HEK293T (cell line): ENCODE data around the gene ARX.

Experiments used
- CTCF ChIA-PET: fragments of 350-600 bp; formaldehyde crosslinking; extraction: SDS; loops from one replicate; lab custom pipeline; 2021; ENCODE audit warnings: antibody characterized with exemption, inconsistent platforms; lab: Yijun Ruan, JAX
- POLR2A ChIA-PET: fragments of 350-600 bp; formaldehyde crosslinking; extraction: SDS; loops from one replicate; lab custom pipeline; 2020; ENCODE audit warnings: antibody characterized with exemption, inconsistent platforms; lab: Yijun Ruan, JAX
- DNase-seq: peaks from one replicate; pipeline ENCODE4 v3.0.0; 2012; ENCODE audit warnings: mixed read lengths; ENCODE audit errors: extremely low spot score
- ARNT ChIP-seq: fragments of 450-650 bp; IDR thresholded peaks from 2 replicates; pipeline ENCODE4 v1.6.1; 2017; ENCODE audit warnings: mild to moderate bottlenecking
- BHLHE40 ChIP-seq: fragments of 450-650 bp; IDR thresholded peaks from 2 replicates; pipeline ENCODE4 v1.6.1; 2016; ENCODE audit warnings: mild to moderate bottlenecking, moderate library complexity, borderline replicate concordance
- CTBP1 ChIP-seq: fragments of 450-650 bp; IDR thresholded peaks from 2 replicates; pipeline ENCODE4 v1.6.1; 2016; ENCODE audit warnings: borderline replicate concordance
- ELF4 ChIP-seq: fragments of 450-650 bp; IDR thresholded peaks from 2 replicates; pipeline ENCODE4 v1.6.1; 2017; ENCODE audit warnings: antibody characterized with exemption
- FOXA1 ChIP-seq: fragments of 450-650 bp; IDR thresholded peaks from 2 replicates; pipeline ENCODE4 v1.6.1; 2016; ENCODE audit warnings: mild to moderate bottlenecking
- FOXK2 ChIP-seq: fragments of 450-650 bp; IDR thresholded peaks from 2 replicates; pipeline ENCODE4 v1.6.1; 2016; ENCODE audit warnings: mild to moderate bottlenecking
- FOXM1 ChIP-seq: fragments of 450-650 bp; IDR thresholded peaks from 2 replicates; pipeline ENCODE4 v1.6.1; 2017; ENCODE audit warnings: mild to moderate bottlenecking, borderline replicate concordance
- HDGF ChIP-seq: fragments of 450-650 bp; IDR thresholded peaks from 2 replicates; pipeline ENCODE4 v1.6.1; 2017; ENCODE audit warnings: antibody characterized with exemption, borderline replicate concordance
- L3MBTL2 ChIP-seq: fragments of 450-650 bp; conservative IDR thresholded peaks from 2 replicates; pipeline ENCODE4 v1.6.1; 2016; ENCODE audit warnings: mild to moderate bottlenecking
- LEF1 ChIP-seq: fragments of 450-650 bp; IDR thresholded peaks from 2 replicates; pipeline ENCODE4 v1.6.1; 2017; ENCODE audit warnings: mild to moderate bottlenecking, borderline replicate concordance
- NFRKB ChIP-seq: fragments of 450-650 bp; IDR thresholded peaks from 2 replicates; pipeline ENCODE4 v1.6.1; 2016; ENCODE audit warnings: mild to moderate bottlenecking, moderate library complexity
- SP1 ChIP-seq: fragments of 450-650 bp; IDR thresholded peaks from 2 replicates; pipeline ENCODE4 v1.6.1; 2017
- SUZ12 ChIP-seq: fragments of 450-650 bp; IDR thresholded peaks from 2 replicates; pipeline ENCODE4 v1.6.1; 2016; ENCODE audit warnings: mild to moderate bottlenecking
- TARDBP ChIP-seq: fragments of 450-650 bp; IDR thresholded peaks from 2 replicates; pipeline ENCODE4 v1.6.1; 2016
- ZNF384 ChIP-seq: fragments of 450-650 bp; IDR thresholded peaks from 2 replicates; pipeline ENCODE4 v1.6.1; 2016
- TF ChIP-seq, protein P1 (sequence below): fragments of 450-650 bp; IDR thresholded peaks from 2 replicates; pipeline ENCODE4 v1.6.1; 2016

ARX gene

DNA sequence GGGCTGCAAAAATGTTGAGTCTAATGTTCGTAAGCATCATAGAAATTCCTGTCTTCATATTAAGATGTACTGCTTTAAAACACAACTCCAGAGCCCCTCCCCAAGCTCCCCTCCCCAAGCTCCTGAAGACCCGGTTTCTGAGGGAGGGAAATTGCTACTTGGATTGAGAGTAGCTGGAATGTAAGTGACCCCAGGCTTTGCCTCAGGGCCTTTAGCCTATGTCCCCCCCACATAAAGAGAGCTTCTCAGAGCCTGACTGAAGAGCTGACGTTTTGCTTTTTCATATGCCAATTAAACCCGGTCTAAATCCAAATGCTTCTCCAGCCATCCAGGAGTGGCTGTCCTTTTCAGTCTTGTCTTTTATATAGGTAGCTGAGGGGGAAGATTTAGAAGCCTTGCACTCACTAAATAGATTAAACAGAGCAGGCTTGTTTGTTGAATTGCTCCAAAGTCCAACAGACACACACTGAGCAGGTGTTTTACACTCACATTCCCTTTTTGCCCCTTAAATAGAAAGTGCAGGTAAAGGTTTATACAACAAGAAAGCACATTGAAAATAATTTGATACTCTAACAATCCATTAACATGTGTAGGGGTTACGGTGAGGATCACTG is 19.6 kb downstream of the ARX start:
- ChIA-PET CTCF (no interaction called here), POLR2A (no interaction called here)
- no peak for TF ChIP-seq L3MBTL2
- TF ChIP-seq HDGF = no peak
- TF ChIP-seq ZNF384 = no peak
- TF ChIP-seq SUZ12 = no peak
- TF ChIP-seq LEF1 = no peak
- TF ChIP-seq FOXA1 = no peak
- no peak for TF ChIP-seq ELF4
- TF ChIP-seq BHLHE40 = no peak
- TF ChIP-seq SP1 = no peak
- TF ChIP-seq CTBP1 = no peak
- no peak for TF ChIP-seq TARDBP
- TF ChIP-seq FOXK2 = no peak
- TF ChIP-seq NFRKB = no peak
- no peak for TF ChIP-seq FOXM1
- no peak for TF ChIP-seq ARNT
- TF ChIP-seq, protein P1, sequence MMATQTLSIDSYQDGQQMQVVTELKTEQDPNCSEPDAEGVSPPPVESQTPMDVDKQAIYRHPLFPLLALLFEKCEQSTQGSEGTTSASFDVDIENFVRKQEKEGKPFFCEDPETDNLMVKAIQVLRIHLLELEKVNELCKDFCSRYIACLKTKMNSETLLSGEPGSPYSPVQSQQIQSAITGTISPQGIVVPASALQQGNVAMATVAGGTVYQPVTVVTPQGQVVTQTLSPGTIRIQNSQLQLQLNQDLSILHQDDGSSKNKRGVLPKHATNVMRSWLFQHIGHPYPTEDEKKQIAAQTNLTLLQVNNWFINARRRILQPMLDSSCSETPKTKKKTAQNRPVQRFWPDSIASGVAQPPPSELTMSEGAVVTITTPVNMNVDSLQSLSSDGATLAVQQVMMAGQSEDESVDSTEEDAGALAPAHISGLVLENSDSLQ = no peak
- DNase-seq = no peak

DNA sequence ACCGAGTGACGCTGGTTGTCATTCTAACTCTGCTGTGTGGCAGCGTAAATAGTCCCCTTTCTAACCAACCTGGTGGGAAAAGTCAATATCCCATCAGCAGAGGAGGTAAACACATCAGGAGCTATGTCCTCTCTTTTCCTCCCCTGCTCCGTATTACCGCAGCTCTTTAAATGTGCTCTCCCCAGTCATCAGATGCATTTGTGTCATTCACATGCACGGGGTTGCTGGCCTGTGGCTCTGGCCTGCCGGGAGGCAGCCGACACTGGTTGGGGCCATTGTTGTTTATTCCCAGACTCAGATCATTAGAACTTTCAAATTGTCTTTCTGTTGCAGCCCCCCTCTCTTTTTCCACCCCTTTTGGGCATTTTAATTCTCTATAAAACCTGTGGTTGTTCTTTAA is 21.9 kb downstream of the ARX start:
- ChIA-PET POLR2A (no interaction called here), CTCF (no interaction called here)
- DNase-seq = no peak
- TF ChIP-seq FOXK2 = no peak
- no peak for TF ChIP-seq FOXA1
- TF ChIP-seq NFRKB = no peak
- TF ChIP-seq ELF4 = no peak
- TF ChIP-seq L3MBTL2 = no peak
- no peak for TF ChIP-seq CTBP1
- TF ChIP-seq, protein P1 = no peak

DNA sequence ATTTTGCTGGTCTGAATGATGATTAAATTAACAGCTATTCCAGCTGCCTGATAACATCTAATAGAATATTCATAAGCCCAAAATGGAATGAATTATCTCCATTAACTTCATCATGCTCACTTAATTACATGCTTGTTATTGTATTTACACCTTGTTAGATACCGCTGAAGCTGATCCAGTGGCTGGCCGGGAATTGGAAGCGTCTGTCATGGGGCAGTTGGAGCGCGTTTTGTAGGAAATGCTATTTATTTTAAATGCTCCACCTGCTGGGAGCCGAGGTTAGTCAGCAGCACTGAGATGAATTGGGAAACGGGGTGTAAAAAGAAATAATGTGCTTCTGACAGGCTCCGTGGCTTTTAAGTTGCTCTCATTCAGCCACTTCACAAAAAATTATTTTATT is 25.2 kb downstream of the ARX start:
- TF ChIP-seq SUZ12 = no peak
- TF ChIP-seq SP1 = no peak
- TF ChIP-seq FOXM1 = no peak
- no peak for TF ChIP-seq HDGF
- TF ChIP-seq TARDBP = no peak
- TF ChIP-seq FOXK2 = no peak
- TF ChIP-seq, protein P1 = no peak
- DNase-seq = no peak
- ChIA-PET POLR2A (no interaction called here), CTCF (no interaction called here)

DNA sequence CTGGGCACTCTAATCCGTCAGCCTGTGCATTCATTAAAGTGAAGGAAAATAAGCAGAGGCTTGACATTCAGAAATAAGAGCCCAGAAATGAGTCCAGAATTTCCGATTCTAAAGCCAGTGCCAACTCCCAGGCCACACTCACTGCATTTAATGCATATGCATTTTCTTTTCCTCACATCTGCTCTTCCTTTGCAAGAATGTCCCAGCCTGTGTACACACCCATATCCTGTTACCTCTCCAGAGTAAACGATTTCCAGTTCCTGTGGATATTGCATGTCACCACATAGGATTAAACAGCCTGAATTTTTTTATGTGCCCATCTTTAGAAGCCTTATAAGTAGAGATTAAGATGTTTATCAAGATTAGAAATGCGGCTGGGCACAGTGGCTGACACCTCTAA is 27.5 kb downstream of the ARX start:
- TF ChIP-seq ARNT = no peak
- TF ChIP-seq, protein P1 = no peak
- TF ChIP-seq NFRKB = no peak
- TF ChIP-seq HDGF = no peak
- TF ChIP-seq ZNF384 = no peak
- TF ChIP-seq LEF1 = no peak
- no peak for TF ChIP-seq TARDBP
- TF ChIP-seq FOXA1 = no peak
- TF ChIP-seq SUZ12 = no peak
- ChIA-PET POLR2A (no interaction called here), CTCF (interaction anchor here (0.7 kb wide), 1 partner anchor 47 kb away, joined by 3 read pairs; no protein-coding TSS in a partner anchor)
- no peak for DNase-seq

DNA sequence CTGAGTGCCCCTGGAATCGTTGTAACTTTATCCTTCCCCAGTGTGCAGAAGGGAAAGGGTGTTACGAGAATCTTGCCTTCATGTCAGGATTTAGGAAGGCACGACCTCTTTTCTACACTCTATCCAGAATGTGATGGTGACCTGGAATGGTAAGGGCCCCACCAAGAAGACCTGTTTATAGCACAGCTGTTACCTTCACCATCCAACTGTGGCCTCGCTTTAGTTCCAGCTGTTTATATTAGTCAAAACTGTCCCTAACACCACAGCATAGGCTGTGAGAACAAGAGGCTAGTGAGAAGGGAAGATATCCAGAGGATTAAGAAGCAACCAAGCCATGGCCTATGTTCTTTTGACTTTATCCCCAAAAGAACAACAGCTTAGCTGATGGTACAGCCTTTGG is 28.0 kb downstream of the ARX start:
- no peak for TF ChIP-seq FOXA1
- no peak for TF ChIP-seq L3MBTL2
- TF ChIP-seq CTBP1 = no peak
- TF ChIP-seq, protein P1 = no peak
- no peak for TF ChIP-seq ZNF384
- no peak for TF ChIP-seq SP1
- TF ChIP-seq HDGF = no peak
- no peak for TF ChIP-seq FOXK2
- no peak for TF ChIP-seq NFRKB
- no peak for TF ChIP-seq LEF1
- no peak for TF ChIP-seq FOXM1
- no peak for TF ChIP-seq ARNT
- no peak for TF ChIP-seq TARDBP
- TF ChIP-seq SUZ12 = no peak
- no peak for TF ChIP-seq ELF4
- TF ChIP-seq BHLHE40 = no peak
- POLR2A ChIA-PET = no interaction called here
- no peak for DNase-seq
- CTCF ChIA-PET = interaction anchor here (0.7 kb wide), 1 partner anchor 46 kb away, joined by 3 read pairs; no protein-coding TSS in a partner anchor
